GM12801 (cell line): ENCODE data around the gene ITGA1.

Experiments
- TF ChIP-seq, protein P1 (sequence below): IDR thresholded peaks from one replicate; pipeline ENCODE4 v1.5.1; 2011; ENCODE audit warnings: control low read depth; ENCODE audit not compliant: insufficient read length; ENCODE audit errors: extremely low read depth

ITGA1 gene

DNA sequence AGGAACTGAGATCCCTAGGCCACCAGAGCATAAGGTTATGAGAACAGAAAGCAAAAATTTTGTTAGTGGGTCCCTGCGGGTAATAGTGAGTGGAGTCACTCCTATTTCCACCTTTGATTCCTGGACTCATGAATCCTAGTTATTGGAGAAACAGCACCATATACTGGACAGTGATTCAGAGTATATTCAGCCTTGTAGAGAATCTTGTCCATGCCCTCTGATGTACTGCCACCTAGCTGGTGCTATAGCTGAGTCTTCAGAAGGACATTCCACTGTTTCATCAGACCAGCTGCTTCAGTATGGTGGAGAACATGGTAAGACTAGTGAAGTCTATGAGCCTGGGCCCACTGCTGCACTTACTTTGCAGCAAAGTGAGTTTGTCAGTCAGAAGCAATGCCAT is 176.4 kb downstream of the ITGA1 start:
- TF ChIP-seq, protein P1, sequence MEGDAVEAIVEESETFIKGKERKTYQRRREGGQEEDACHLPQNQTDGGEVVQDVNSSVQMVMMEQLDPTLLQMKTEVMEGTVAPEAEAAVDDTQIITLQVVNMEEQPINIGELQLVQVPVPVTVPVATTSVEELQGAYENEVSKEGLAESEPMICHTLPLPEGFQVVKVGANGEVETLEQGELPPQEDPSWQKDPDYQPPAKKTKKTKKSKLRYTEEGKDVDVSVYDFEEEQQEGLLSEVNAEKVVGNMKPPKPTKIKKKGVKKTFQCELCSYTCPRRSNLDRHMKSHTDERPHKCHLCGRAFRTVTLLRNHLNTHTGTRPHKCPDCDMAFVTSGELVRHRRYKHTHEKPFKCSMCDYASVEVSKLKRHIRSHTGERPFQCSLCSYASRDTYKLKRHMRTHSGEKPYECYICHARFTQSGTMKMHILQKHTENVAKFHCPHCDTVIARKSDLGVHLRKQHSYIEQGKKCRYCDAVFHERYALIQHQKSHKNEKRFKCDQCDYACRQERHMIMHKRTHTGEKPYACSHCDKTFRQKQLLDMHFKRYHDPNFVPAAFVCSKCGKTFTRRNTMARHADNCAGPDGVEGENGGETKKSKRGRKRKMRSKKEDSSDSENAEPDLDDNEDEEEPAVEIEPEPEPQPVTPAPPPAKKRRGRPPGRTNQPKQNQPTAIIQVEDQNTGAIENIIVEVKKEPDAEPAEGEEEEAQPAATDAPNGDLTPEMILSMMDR, result no peak

DNA sequence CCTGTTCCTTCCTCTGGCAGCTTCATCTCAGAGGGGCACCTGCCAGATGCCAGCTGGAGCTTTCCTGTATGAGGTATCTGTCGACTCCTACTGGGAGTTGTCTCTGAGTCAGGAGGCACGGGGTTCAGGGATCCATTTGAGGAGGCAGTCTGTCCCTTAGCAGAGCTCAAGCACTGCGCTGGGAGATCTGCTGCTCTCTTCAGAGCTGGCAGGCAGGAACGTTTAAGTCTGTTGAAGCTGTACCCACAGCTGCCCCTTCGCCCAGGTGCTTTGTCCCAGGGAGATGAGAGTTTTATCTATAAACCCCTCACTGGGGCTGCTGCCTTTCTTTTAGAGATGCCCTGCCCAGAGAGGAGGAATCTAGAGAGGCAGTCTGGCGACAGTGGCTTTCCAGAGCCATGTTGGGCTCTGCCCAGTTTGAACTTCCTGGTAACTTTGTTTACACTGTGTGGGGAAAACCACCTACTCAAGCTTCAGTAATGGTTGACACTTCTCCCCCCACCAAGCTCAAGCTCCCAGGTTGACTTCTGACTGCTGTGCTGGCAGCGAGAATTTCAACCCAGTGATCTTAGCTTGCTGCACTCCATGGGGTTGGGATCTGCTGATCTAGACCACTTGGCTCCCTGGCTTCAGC is 189.7 kb downstream of the ITGA1 start:
- TF ChIP-seq, protein P1, result no peak

DNA sequence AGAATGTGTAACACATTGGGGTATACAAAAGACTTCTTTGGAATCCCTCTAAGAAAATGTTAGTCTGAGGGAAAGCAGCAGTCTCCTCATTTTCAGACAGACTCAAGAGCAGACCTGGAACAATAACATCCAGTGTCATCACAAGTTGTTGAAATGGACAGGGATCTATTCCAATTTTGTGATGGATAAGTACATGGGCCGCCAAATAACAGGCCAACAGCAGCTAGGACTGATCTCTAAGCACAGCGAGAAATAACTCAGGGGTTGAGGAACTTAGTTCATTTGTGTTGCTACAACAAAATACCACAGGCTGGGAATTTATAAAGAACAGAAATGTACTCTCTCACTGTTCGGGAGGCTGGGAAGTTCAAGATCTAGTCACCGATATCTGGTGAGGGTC is 193.8 kb downstream of the ITGA1 start:
- TF ChIP-seq, protein P1, result no peak

DNA sequence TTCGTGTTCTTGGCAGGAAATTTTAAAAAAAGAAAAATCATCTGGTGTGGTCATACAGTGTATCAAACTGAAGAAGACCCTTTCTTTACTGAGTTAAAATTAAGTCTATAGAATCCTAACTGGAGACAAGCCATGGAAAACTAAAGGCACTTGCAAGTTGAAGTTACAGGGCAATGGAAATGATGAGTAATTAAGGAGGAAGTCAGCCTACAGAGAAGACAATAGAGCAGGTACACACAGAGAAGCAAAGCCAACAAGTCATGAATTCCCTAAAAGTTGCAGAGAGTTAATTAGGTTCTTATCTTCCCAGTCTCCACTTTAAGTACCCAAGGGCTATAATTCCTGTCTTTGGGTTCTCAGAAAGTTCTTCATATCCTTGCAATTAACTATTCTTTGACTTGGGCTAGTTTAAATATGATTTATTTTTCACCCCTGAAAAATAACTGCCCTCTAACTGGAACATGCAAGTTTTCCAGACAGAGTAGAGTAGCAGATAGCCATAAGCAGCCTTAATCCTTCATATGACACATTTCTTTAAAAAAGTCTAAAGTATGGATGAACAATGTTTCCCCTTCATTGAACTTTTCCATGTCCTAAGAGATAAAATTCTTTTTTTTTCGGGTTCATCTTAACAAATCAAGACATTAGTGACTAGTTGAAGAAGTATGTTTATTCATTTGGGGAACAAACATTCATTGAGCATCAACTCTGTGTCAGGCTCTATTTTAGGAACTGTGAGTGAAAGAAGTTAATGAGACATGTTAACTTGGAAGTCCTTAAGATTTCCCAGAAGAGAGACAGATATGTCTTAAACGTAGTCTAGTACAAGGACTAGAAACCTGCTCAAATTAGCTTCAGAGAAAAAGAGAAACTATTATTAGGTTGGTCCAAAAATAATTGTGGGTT is 196.3 kb downstream of the ITGA1 start:
- TF ChIP-seq, protein P1, result no peak

DNA sequence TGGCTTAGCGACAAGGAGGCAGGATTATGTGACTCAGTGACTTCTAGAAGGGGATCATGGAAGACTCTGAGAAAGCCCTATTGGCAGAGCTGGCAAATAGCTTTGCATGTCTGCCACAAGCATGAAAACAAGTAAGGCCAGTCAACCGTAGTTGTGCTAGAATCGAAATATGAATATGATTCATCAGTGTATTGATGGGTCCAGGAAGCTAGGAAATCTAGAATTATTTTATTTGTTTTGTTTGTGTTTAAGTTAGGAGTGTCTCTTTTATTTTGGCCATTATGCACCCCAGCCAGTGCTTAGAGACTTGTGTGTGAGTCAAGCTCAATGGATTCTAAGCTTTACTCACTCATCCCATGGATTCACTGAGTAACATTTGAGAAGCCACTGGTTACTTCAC is 197.6 kb downstream of the ITGA1 start:
- TF ChIP-seq, protein P1, result no peak

DNA sequence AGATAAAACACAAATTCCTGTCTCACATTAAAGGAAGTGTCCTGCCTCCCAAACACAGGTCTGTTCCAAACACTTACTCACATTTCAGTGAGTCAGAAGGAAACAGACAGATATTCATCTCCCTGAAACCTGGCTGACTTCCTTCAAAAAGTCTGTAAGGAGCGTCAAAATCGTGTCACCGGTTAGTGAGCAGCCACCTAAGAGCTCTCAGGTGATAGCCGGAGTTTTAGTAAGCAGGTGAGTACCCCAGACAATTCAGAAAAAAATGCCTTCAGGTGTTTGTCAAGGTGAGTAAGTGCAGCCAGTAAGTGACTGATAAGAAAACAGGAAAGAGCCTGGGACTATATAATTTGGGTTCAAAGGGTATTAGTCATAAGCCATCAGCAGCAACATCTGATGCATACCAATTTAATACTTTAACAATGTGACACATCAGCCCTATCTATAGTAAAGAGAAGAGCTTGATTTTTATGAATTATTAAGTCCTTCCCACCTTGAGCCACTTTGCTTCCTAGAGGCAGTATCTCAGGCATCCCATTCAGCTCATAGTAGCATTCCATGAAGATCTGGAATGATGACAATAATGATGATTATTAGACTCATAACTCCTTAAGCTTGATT is 200.1 kb downstream of the ITGA1 start:
- TF ChIP-seq, protein P1, result no peak

DNA sequence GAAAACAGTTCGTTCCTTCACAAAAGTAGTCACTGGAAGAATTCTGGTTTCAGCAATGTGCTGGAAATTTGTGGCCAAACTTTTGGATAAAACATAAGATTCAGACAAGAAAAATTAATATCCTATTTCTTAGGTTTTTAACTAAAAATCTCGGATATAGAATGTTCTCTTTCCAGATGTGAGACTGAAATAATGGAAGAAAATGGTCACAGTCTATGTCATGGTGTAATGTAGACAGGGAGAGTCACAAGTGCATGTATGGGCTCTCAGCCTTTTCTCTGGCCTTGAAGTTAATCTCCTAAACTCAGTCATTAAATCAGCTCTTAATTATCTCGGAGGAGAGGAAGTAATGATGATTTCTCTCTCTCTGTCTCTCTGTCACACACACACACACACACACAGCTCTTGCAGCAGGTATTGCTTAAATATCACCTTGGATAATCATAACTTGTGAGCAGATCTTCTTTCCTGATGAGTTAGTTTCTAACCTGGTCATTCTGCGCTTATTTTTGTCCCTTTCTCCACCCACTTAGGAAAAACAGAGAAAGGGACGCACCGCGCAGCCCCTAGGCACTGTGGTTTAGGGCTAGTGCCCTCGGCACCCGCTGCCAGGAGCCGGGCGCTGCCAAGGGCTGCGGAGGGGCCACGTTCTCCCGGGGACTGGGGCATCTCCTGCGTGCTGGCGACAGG is 200.8 kb downstream of the ITGA1 start:
- TF ChIP-seq, protein P1, result no peak
